GM12878 (cell line): ENCODE measurements around the gene DOK4. TPM values are rescaled to one million over a fixed set of nuclear protein-coding genes. Genes with fewer than 3 reads are reported as not detected.

ENCODE experiments used
- BMI1 ChIP-seq: fragments of 450-650 bp; IDR thresholded peaks from 2 replicates; pipeline ENCODE4 v1.6.1; 2016; ENCODE audit warnings: mild to moderate bottlenecking, moderate library complexity, borderline replicate concordance
- CHD2 ChIP-seq: IDR thresholded peaks from 2 replicates; pipeline ENCODE4 v1.6.1; 2011; ENCODE audit warnings: low read depth, low read length, improper control_type of control experiment, borderline replicate concordance
- E2F8 ChIP-seq: fragments of 450-650 bp; IDR thresholded peaks from 2 replicates; pipeline ENCODE4 v1.6.1; 2018; ENCODE audit warnings: mild to moderate bottlenecking, low read depth, moderate library complexity; ENCODE audit not compliant: partially characterized antibody
- FOXK2 ChIP-seq: fragments of 450-650 bp; IDR thresholded peaks from 2 replicates; pipeline ENCODE4 v1.6.1; 2017; ENCODE audit warnings: mild to moderate bottlenecking, moderate library complexity
- FOXM1 ChIP-seq: IDR thresholded peaks from 2 replicates; pipeline ENCODE4 v1.6.1; 2012; ENCODE audit warnings: low read depth, mild to moderate bottlenecking, inconsistent platforms, low read length, moderate library complexity
- GATAD2B ChIP-seq: fragments of 450-650 bp; conservative IDR thresholded peaks from 2 replicates; pipeline ENCODE4 v1.6.1; 2017; ENCODE audit warnings: low read depth, mild to moderate bottlenecking, moderate library complexity
- KDM1A ChIP-seq: fragments of 200-600 bp; sonication (generic); IDR thresholded peaks from 2 replicates; pipeline ENCODE4 v1.6.1; 2016; ENCODE audit warnings: borderline replicate concordance
- MLLT1 ChIP-seq: fragments of 450-650 bp; IDR thresholded peaks from 2 replicates; pipeline ENCODE4 v1.6.1; 2016; ENCODE audit warnings: mild to moderate bottlenecking
- MXI1 ChIP-seq: fragments of 150-350 bp; IDR thresholded peaks from 2 replicates; pipeline ENCODE4 v1.6.1; 2011; ENCODE audit warnings: low read depth, mild to moderate bottlenecking, inconsistent platforms, low read length, improper control_type of control experiment
- NR2C2 ChIP-seq: IDR thresholded peaks from 2 replicates; pipeline ENCODE4 v1.6.1; 2011; ENCODE audit warnings: borderline replicate concordance, low read depth; ENCODE audit not compliant: control insufficient read depth, insufficient read length
- NR2F1 ChIP-seq: fragments of 450-650 bp; conservative IDR thresholded peaks from 2 replicates; pipeline ENCODE4 v1.6.1; 2017; ENCODE audit warnings: mild to moderate bottlenecking
- PML ChIP-seq: IDR thresholded peaks from 2 replicates; pipeline ENCODE4 v1.6.1; 2012; ENCODE audit warnings: low read length, inconsistent platforms
- RCOR1 ChIP-seq: conservative IDR thresholded peaks from 2 replicates; pipeline ENCODE4 v1.6.1; 2012; ENCODE audit warnings: low read depth, low read length, improper control_type of control experiment
- RELA ChIP-seq: fragments of 450-650 bp; IDR thresholded peaks from 2 replicates; pipeline ENCODE4 v1.8.0; 2014; ENCODE audit warnings: borderline replicate concordance; ENCODE audit not compliant: partially characterized antibody
- SMAD1 ChIP-seq: fragments of 450-650 bp; IDR thresholded peaks from 2 replicates; pipeline ENCODE4 v1.6.1; 2018; ENCODE audit warnings: mild to moderate bottlenecking, low read depth; ENCODE audit not compliant: partially characterized antibody
- SPI1 ChIP-seq: IDR thresholded peaks from 2 replicates; pipeline ENCODE4 v1.6.1; 2011; ENCODE audit warnings: low read depth, mild to moderate bottlenecking, low read length, moderate library complexity, borderline replicate concordance; ENCODE audit not compliant: insufficient read depth
- TCF7 ChIP-seq: IDR thresholded peaks from 2 replicates; pipeline ENCODE4 v1.6.1; 2014; ENCODE audit warnings: antibody characterized with exemption, borderline replicate concordance
- USF2 ChIP-seq: IDR thresholded peaks from 2 replicates; pipeline ENCODE4 v1.6.1; 2011; ENCODE audit warnings: low read depth, low read length, improper control_type of control experiment, borderline replicate concordance
- ZBED1 ChIP-seq: IDR thresholded peaks from 2 replicates; pipeline ENCODE4 v1.6.1; 2016; ENCODE audit warnings: borderline replicate concordance
- ZNF622 ChIP-seq: fragments of 450-650 bp; IDR thresholded peaks from 2 replicates; pipeline ENCODE4 v1.6.1; 2017; ENCODE audit warnings: mild to moderate bottlenecking, inconsistent platforms
- ZNF687 ChIP-seq: fragments of 450-650 bp; IDR thresholded peaks from 2 replicates; pipeline ENCODE4 v1.6.1; 2017; ENCODE audit warnings: mild to moderate bottlenecking, moderate library complexity
- polyA plus RNA-seq, 11 experiments: library from polyadenylated mRNA; depleted of rRNA in 4 of 11; unstranded in 6 of 11; stranded (reverse) in 5 of 11; fragments of >200 nt; fragmentation: Nextera tagmentation in 4 of 11; fragmentation: Illumina TruSeq in 1 of 11; extraction: Ambion mirVana in 4 of 11; extraction: Trizol in 1 of 11; gene quantifications; 1 replicate in 1 of 11; 2 replicates in 10 of 11; pipeline versions ENCODE4 v1.2.1 to v1.2.3, GENCODE V29; 2011 to 2016; ENCODE audit warnings: inconsistent platforms in 2 of 11, missing spikeins in 2 of 11, low read depth in 1 of 11
- total RNA-seq, 4 experiments: library from RNA; depleted of rRNA in 3 of 4; stranded (reverse); fragments of >200 nt in 3 of 4; fragmentation: Illumina TruSeq in 1 of 4; extraction: Trizol in 1 of 4; gene quantifications; 2 replicates each; pipeline versions ENCODE4 v1.2.1 to v1.2.3, GENCODE V29; 2013 to 2021

DOK4 gene
- total and polyA plus RNA-seq, 10 of the 15 experiments (the other 5 are each of a cell fraction or from before 2014, with no cell fraction given): 0.20 to 7.0 (median 2.4) TPM; not detected in 1

GRCh38 chr16:57447186-57447962 lies 38.9 kb downstream of the DOK4 start, which contains the start of the genes CIAPIN1 and COQ9 (continued):
- TF ChIP-seq RCOR1 (peak; percentile 99), TCF7 (no peak), E2F8 (no peak), ZNF622 (no peak), KDM1A (no peak), NR2C2 (no peak), ZNF687 (0 out of 2 replicates have a peak, but pooled peaks have one; percentile 67), MXI1 (peak; percentile 92), PML (peak; percentile 78; the same call in 1 of the 2 replicates), SMAD1 (no peak), CHD2 (peak; percentile 100), BMI1 (peak; percentile 45; the same call in 1 of the 2 replicates), FOXK2 (no peak), USF2 (no peak), NR2F1 (0 out of 2 replicates have a peak, but pooled peaks have one; percentile 19), GATAD2B (peak; percentile 80; the same call in 1 of the 2 replicates), FOXM1 (no peak), SPI1 (peak; percentile 53; the same call in 1 of the 2 replicates), ZBED1 (no peak), RELA (peak; percentile 55), MLLT1 (no peak)
